Caki2 (cell line): ENCODE measurements around the gene BMPER. TPM values are rescaled to one million over a fixed set of nuclear protein-coding genes. Genes with fewer than 3 reads are reported as not detected.

ENCODE experiments used
- DNase-seq: peaks from one replicate; pipeline ENCODE4 v3.0.0-alpha.2; 2015; ENCODE audit warnings: low read depth
- in situ Hi-C: cut with HindIII; loops from 2 replicates; pipeline ENCODE4 v1.10.0; 2016; ENCODE audit warnings: low sequenced_read_pairs, low pct_unique_long_range_greater_than_20kb, mixed read lengths
- total RNA-seq: library from RNA; depleted of rRNA; stranded (reverse); fragments of >200 nt; shearing (Covaris generic); gene quantifications from 2 replicates; pipeline ENCODE4 v1.2.3, GENCODE V29; 2014; ENCODE audit warnings: low replicate concordance; rRNA removed

The BMPER gene
- not detected in 2 replicates for total RNA-seq

GRCh38 chr7:33905389-33906032, at the start of gene BMPER:
Gene BMPER, plus strand, starts transcription at chr7:33905539. Its CDS starts 75 bp downstream, at chr7:33905614.
- DNase-seq: peak; percentile 29
- in situ Hi-C loops: loop anchor here (25.0 kb wide), 1 partner anchor 418 kb away; no protein-coding TSS in a partner anchor

- in situ Hi-C loops: no loop called here
- DNase-seq: no peak
Observed at GRCh38 chr7:33861947-33862346, 43.4 kb upstream of the BMPER start.

GRCh38 chr7:33862946-33863814, 42.2 kb upstream of the BMPER start:
- in situ Hi-C loops: no loop called here
- no peak for DNase-seq

- DNase-seq: no peak
- in situ Hi-C loops: no loop called here
Observed at GRCh38 chr7:33868166-33868565, 37.2 kb upstream of the BMPER start.

GRCh38 chr7:33869176-33869575, 36.2 kb upstream of the BMPER start:
- no peak for DNase-seq
- in situ Hi-C loops: no loop called here

- in situ Hi-C loops: no loop called here
- no peak for DNase-seq
Observed at GRCh38 chr7:33870120-33870519, 35.2 kb upstream of the BMPER start.

- in situ Hi-C loops: no loop called here
- no peak for DNase-seq
Observed at GRCh38 chr7:33872870-33873269, 32.5 kb upstream of the BMPER start.

- in situ Hi-C loops: no loop called here
- DNase-seq: no peak
Observed at GRCh38 chr7:33873518-33873917, 31.8 kb upstream of the BMPER start.

- in situ Hi-C loops: no loop called here
- peak; percentile 36 for DNase-seq
Observed at GRCh38 chr7:33873981-33874750, 31.2 kb upstream of the BMPER start.

GRCh38 chr7:33874943-33875342, 30.4 kb upstream of the BMPER start:
- no peak for DNase-seq
- in situ Hi-C loops: no loop called here

GRCh38 chr7:33876596-33877274, 28.6 kb upstream of the BMPER start:
- in situ Hi-C loops: no loop called here
- no peak for DNase-seq

GRCh38 chr7:33880787-33881186, 24.6 kb upstream of the BMPER start:
- in situ Hi-C loops: no loop called here
- no peak for DNase-seq

GRCh38 chr7:33881316-33881715, 24.0 kb upstream of the BMPER start:
- in situ Hi-C loops: no loop called here
- no peak for DNase-seq

- in situ Hi-C loops: no loop called here
- DNase-seq: no peak
Observed at GRCh38 chr7:33882040-33882837, 23.1 kb upstream of the BMPER start.

- DNase-seq: no peak
- in situ Hi-C loops: no loop called here
Observed at GRCh38 chr7:33882950-33883670, 22.2 kb upstream of the BMPER start.

GRCh38 chr7:33883671-33883965, 21.7 kb upstream of the BMPER start:
- no peak for DNase-seq
- in situ Hi-C loops: no loop called here
